ENCODE data around the gene WNT10A. TPM values are rescaled to one million over a fixed set of nuclear protein-coding genes. Genes with fewer than 3 reads are reported as not detected.
A peak's percentile ranks its signal among the peaks of the same experiment; 100 is the strongest.

Gene WNT10A
- total and polyA plus RNA-seq, 10 of the 15 experiments (the other 5 are each of a cell fraction or from before 2014, with no cell fraction given): 0.61 to 45.0 (median 6.9) TPM

GRCh38 chr2:218852911-218853667 is 27.6 kb upstream of the WNT10A start:
- H3K27ac ChIP-seq (ENCODE audit: control insufficient read depth, insufficient read depth): no peak overlapping the region
- SMC1A ChIA-PET (ENCODE audit: uncharacterized antibody, unreplicated experiment): interaction anchor here (0.7 to 4.9 kb wide), 9 partner anchors 16 to 399 kb away, joined by 3 to 26 read pairs (median 4); no protein-coding TSS in a partner anchor
- H3K27me3 ChIP-seq (replicated peaks in 1 of 2; ENCODE audit: control insufficient read depth in 2 of 2, insufficient read depth in 2 of 2, low read length in 1 of 2): peaks cover 7 to 18% of the 10 kb centered on the region in 2 experiments
- H3K4me1 ChIP-seq (ENCODE audit: control insufficient read depth, insufficient read depth, low read length): no peaks in the 10 kb centered on the region
- no peak overlapping the region for H3K4me2 ChIP-seq (ENCODE audit: control insufficient read depth, insufficient read depth)
- TF ChIP-seq FOXK2 (IDR thresholded peaks at IDR 0.05) (no peak), SKIL (IDR thresholded peaks at IDR 0.05; ENCODE audit: low read depth, poor library complexity, severe bottlenecking) (peak; percentile 21), RAD21 (IDR thresholded peaks at IDR 0.05; ENCODE audit: insufficient read depth, low read depth, low read length) (peak; percentile 91), SMC3 (IDR thresholded peaks at IDR 0.05; ENCODE audit: borderline replicate concordance, low read length) (peak; percentile 79), YY1 (IDR thresholded peaks at IDR 0.05; ENCODE audit: low read depth, low read length) (0 out of 2 replicates have a peak, but pooled peaks have one; percentile 41), CTCF (IDR thresholded peaks at IDR 0.05 in 2 of 3, conservative IDR thresholded peaks at IDR 0.05 in 1 of 3; ENCODE audit: control insufficient read depth in 2 of 3, extremely low read depth in 1 of 3, insufficient read depth in 1 of 3, low read depth in 3 of 3, low read length in 3 of 3) (peak; percentile 75 to 88 (median 77))
- RAD21 ChIA-PET (ENCODE audit: unreplicated experiment): interaction anchor here (0.9 to 2.8 kb wide), 4 partner anchors 23 to 102 kb away, joined by 3 to 40 read pairs (median 4); no protein-coding TSS in a partner anchor
- ATAC-seq (peak; percentile 84), DNase-seq (ENCODE audit: low read depth, low spot score) (no peak), FAIRE-seq (peak; percentile 90)
- H3K79me2 ChIP-seq (ENCODE audit: control insufficient read depth, insufficient read depth, low read length): no peaks in the 10 kb centered on the region
- BruUV-seq (replicated peaks): no TSS peak
- no peak overlapping the region; the same call in 1 of the 2 replicates for H2AFZ ChIP-seq (ENCODE audit: control insufficient read depth, low read depth, low read length)
- 22% methylated on average over 16 of the region's 16 CpGs for WGBS (ENCODE audit: insufficient coverage, insufficient replicate concordance, low lambda C conversion rate, missing lambda C conversion rate)
- intact Hi-C loops (cut with micrococcal nuclease; ENCODE audit: unreplicated experiment): loop anchor here (1.0 to 5.0 kb wide), 5 partner anchors 45 to 302 kb away; no protein-coding TSS in a partner anchor
- in situ Hi-C loops (cut with MboI): no loop called here
- H3K9ac ChIP-seq (ENCODE audit: control insufficient read depth, insufficient read depth, low read length): no peak overlapping the region
- CTCF ChIA-PET: interaction anchor here (0.7 to 7.2 kb wide), 19 partner anchors 10 to 1141 kb away, joined by 3 to 95 read pairs (median 4); no protein-coding TSS in a partner anchor
- H4K20me1 ChIP-seq (ENCODE audit: control insufficient read depth, insufficient read depth): no peaks in the 10 kb centered on the region
- H3K36me3 ChIP-seq (ENCODE audit: control insufficient read depth in 2 of 2, insufficient read depth in 2 of 2, low read length in 1 of 2): no peaks in the 10 kb centered on the region
- no peak overlapping the region for H3K4me3 ChIP-seq
- POLR2A ChIA-PET: interaction anchor here (0.8 to 1.0 kb wide), 2 partner anchors 44 to 45 kb away, joined by 3 to 11 read pairs; no protein-coding TSS in a partner anchor
- H3K9me3 ChIP-seq (replicated peaks; ENCODE audit: control insufficient read depth, insufficient read depth, low read length): no peaks in the 10 kb centered on the region

Data from GM12878 (cell line).